Breast epithelium (tissue), 4 donors: Measurements from ENCODE around the gene SESN1. TPM values are rescaled to one million over a fixed set of nuclear protein-coding genes. Genes with fewer than 3 reads are reported as not detected.

Experiments
- DNase-seq, 2 donors: peaks; one replicate each; pipeline ENCODE4 v3.0.0-alpha.2; 2019; ENCODE audit warnings: low spot score in 2 of 2
- H3K27ac ChIP-seq, 2 donors: fragments of 200-600 bp; sonication (generic) in 1 of 2; one replicate each; pipeline ENCODE4 v1.5.1; 2016 to 2019; ENCODE audit warnings: mild to moderate bottlenecking in 1 of 2
- H3K27me3 ChIP-seq, 2 donors: fragments of 200-600 bp; sonication (generic) in 1 of 2; one replicate each; pipeline versions ENCODE4 v1.5.1 to v1.6.0; 2017 to 2019; ENCODE audit warnings: control low read depth in 1 of 2, mild to moderate bottlenecking in 1 of 2
- H3K36me3 ChIP-seq: fragments of 200-600 bp; one replicate; pipeline ENCODE4 v1.5.1; 2019
- H3K4me1 ChIP-seq, 2 donors: fragments of 200-600 bp; sonication (generic); one replicate each; pipeline ENCODE4 v1.5.1; 2016 to 2019; ENCODE audit warnings: control low read depth in 1 of 2
- H3K4me3 ChIP-seq, 3 donors: fragments of 200-600 bp; sonication (generic); 1 replicate in 2 of 3; 2 replicates in 1 of 3; pipeline ENCODE4 v1.5.1; 2016 to 2019; ENCODE audit warnings: mild to moderate bottlenecking in 3 of 3, moderate library complexity in 2 of 3
- H3K9me3 ChIP-seq, 2 donors: fragments of 200-600 bp; sonication (generic) in 1 of 2; one replicate each; pipeline ENCODE4 v1.5.1; 2016 to 2019; ENCODE audit warnings: control low read depth in 1 of 2
- POLR2A ChIP-seq: fragments of 450-650 bp; IDR thresholded peaks from one replicate; pipeline ENCODE4 v1.6.1; 2016; ENCODE audit warnings: antibody characterized with exemption, mild to moderate bottlenecking, moderate library complexity
- POLR2AphosphoS5 ChIP-seq, 3 donors: sonication (generic); formaldehyde crosslinking; IDR thresholded peaks; one replicate each; pipeline ENCODE4 v1.6.1; 2017; ENCODE audit warnings: antibody characterized with exemption in 3 of 3
- intact Hi-C: fragments of 100-400 bp; cut with DNase I; formaldehyde crosslinking; loops from one replicate; pipeline ENCODE4 v1.15.1; 2023; ENCODE audit warnings: low total_unique reads
- total RNA-seq, 3 donors: library from RNA; depleted of rRNA; stranded (reverse); fragments of >200 nt; gene quantifications; one replicate each; pipeline ENCODE4 v1.1.0, GENCODE V29; 2016
- TF ChIP-seq, protein P1 (sequence below), 3 donors: fragments of 450-650 bp; IDR thresholded peaks; one replicate each; pipeline ENCODE4 v1.5.1; 2016 to 2017; ENCODE audit warnings: antibody characterized with exemption in 3 of 3, mild to moderate bottlenecking in 3 of 3, moderate library complexity in 3 of 3

Gene SESN1
- total RNA-seq, 3 donors from 2014 or later, result 70.8 to 141 (median 108) TPM

DNA sequence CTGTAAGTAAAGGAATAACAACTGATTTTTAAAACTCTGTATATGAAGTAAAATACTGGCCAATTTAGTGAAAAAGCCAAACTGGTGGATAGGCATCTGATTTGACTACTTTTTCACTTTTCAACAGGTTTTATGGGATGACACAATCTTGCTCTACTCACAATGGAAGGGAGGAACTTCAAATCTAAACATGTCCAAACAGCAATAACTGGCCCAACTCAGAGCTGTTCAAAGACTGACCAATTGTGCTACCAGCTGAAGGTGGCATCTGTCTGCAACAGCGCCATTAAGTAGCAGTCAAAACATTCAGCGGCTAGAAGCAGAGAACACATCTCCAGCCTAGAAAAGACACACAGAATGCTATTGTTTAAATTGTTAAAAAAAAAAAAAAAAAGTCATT lies 44.6 kb downstream of the SESN1 start:
- H3K36me3 ChIP-seq, result no peaks in the 10 kb centered on the region
- no peaks in the 10 kb centered on the region for H3K9me3 ChIP-seq
- no peak overlapping the region for H3K4me3 ChIP-seq
- no peaks in the 10 kb centered on the region for H3K27me3 ChIP-seq
- no peak overlapping the region for H3K27ac ChIP-seq
- no peak for DNase-seq
- H3K4me1 ChIP-seq, result no peaks in the 10 kb centered on the region
- intact Hi-C loops, result no loop called here
- TF ChIP-seq POLR2A (no peak), POLR2AphosphoS5 (IDR thresholded peaks at IDR 0.05) (no peak)
- TF ChIP-seq, protein P1, sequence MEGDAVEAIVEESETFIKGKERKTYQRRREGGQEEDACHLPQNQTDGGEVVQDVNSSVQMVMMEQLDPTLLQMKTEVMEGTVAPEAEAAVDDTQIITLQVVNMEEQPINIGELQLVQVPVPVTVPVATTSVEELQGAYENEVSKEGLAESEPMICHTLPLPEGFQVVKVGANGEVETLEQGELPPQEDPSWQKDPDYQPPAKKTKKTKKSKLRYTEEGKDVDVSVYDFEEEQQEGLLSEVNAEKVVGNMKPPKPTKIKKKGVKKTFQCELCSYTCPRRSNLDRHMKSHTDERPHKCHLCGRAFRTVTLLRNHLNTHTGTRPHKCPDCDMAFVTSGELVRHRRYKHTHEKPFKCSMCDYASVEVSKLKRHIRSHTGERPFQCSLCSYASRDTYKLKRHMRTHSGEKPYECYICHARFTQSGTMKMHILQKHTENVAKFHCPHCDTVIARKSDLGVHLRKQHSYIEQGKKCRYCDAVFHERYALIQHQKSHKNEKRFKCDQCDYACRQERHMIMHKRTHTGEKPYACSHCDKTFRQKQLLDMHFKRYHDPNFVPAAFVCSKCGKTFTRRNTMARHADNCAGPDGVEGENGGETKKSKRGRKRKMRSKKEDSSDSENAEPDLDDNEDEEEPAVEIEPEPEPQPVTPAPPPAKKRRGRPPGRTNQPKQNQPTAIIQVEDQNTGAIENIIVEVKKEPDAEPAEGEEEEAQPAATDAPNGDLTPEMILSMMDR (IDR thresholded peaks at IDR 0.05), result no peak

DNA sequence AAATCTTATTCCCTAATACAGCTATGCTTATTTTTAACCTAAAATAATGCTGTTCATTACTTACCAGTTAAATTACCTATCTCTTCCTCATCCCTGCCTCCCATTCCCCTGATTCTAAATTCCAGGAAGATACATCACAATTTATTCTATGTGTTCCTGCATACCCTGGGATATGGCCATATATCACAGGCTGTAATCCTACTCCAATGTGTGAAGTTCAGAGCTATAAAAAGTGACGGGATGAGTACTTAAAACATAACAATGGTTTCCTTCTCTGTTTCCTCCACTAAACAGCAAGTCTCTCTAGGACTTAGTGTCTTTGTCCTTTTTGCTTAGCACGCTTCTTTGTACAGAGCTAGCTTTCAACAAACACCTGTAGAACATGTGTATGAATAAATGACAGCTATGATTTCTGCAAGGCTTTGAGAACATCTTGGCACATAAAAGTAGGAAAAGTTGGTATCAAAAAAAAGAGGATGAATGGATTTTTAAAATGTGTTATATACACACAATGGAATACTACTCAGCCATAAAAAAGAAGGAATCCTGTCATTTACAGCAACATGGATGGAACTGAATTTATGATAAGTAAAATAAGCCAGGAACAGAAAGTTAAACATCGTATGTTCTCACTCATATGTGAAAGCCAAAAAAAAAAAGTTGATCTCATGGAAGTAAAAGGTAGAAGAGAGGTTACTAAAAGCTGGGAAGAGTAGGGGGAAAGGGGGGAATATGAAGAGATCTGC lies 45.8 kb downstream of the SESN1 start:
- Histone ChIP-seq H3K9me3 (no peaks in the 10 kb centered on the region), H3K36me3 (no peaks in the 10 kb centered on the region), H3K27ac (no peak overlapping the region), H3K4me1 (no peaks in the 10 kb centered on the region), H3K27me3 (no peaks in the 10 kb centered on the region), H3K4me3 (no peak overlapping the region)
- intact Hi-C loops, result no loop called here
- TF ChIP-seq POLR2AphosphoS5 (IDR thresholded peaks at IDR 0.05), result no peak
- no peak for TF ChIP-seq POLR2A
- TF ChIP-seq, protein P1 (IDR thresholded peaks at IDR 0.05), result no peak
- no peak for DNase-seq

DNA sequence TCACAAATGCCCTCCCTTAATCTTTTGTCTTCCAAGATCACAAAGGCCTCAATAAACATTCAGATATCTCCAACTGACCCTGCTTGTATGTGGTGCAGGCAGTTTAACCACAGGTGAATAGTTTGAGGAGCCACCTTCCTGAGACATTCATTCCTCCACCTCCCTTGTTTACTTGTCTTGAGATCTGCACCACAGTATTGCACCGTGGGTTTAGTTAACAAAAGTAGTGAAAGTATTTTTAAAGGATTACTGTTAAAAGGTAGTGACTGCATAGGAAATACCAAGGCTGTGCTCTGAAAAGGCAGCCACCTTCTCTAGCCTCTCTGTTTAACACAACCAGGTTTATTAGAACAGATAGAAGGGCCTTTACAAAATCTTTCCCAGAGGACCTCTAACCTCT lies 46.5 kb downstream of the SESN1 start:
- TF ChIP-seq, protein P1 (IDR thresholded peaks at IDR 0.05), result no peak
- TF ChIP-seq POLR2AphosphoS5 (IDR thresholded peaks at IDR 0.05) (no peak), POLR2A (no peak)
- Histone ChIP-seq H3K27ac (no peak overlapping the region), H3K27me3 (no peaks in the 10 kb centered on the region), H3K9me3 (no peaks in the 10 kb centered on the region), H3K4me1 (no peaks in the 10 kb centered on the region), H3K36me3 (no peaks in the 10 kb centered on the region), H3K4me3 (no peak overlapping the region)
- DNase-seq, result no peak
- intact Hi-C loops, result no loop called here

DNA sequence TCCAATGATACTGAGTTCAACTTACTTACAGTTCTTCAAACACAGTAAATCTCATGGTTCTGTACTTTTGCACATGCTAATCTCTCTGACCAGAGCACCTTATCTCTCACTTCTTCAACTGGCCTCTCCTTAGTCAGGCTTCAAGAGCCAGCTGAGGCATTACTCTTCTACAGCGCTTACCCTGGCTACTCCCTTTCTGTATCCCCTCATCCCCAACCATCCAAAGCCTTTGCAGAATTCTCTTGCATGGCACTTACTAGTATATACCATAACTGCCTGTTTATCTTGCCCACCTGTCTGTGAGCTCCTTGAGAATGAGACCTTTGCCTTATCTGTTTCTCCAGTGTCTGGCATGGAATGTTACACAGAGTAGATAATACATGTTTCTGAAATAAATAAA lies 49.2 kb downstream of the SESN1 start:
- Histone ChIP-seq H3K4me3 (no peak overlapping the region), H3K9me3 (no peaks in the 10 kb centered on the region), H3K36me3 (no peaks in the 10 kb centered on the region), H3K27me3 (no peaks in the 10 kb centered on the region), H3K27ac (no peak overlapping the region), H3K4me1 (no peaks in the 10 kb centered on the region)
- intact Hi-C loops, result no loop called here
- TF ChIP-seq, protein P1 (IDR thresholded peaks at IDR 0.05), result no peak
- TF ChIP-seq POLR2AphosphoS5 (IDR thresholded peaks at IDR 0.05) (no peak), POLR2A (no peak)
- DNase-seq, result no peak

DNA sequence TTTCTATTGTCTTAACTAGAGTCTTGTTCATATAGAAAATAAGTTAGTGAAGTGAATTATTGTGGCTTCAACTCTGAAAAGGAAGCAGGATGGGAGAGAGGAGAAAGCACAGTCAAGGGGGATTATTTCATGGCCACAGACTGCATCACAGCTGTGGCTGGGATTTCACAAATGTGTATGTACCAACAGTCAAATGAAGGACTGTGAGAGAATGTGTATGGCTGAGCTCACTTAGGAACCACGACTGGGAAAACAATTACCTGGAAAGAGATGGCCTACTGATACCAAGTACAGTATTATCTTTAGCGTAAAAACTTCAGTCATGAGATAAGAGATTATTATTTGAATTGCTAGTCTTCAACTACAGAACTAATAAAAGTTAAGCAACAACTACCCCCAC lies 54.9 kb downstream of the SESN1 start:
- Histone ChIP-seq H3K4me1 (no peaks in the 10 kb centered on the region), H3K4me3 (no peak overlapping the region), H3K36me3 (no peaks in the 10 kb centered on the region), H3K9me3 (no peaks in the 10 kb centered on the region), H3K27ac (no peak overlapping the region), H3K27me3 (no peaks in the 10 kb centered on the region)
- intact Hi-C loops, result no loop called here
- TF ChIP-seq POLR2A (no peak), POLR2AphosphoS5 (IDR thresholded peaks at IDR 0.05) (no peak)
- TF ChIP-seq, protein P1 (IDR thresholded peaks at IDR 0.05), result no peak
- no peak for DNase-seq
